GM12864 (cell line): Measurements from ENCODE around the gene TLDC2.

Source experiments
- DNase-seq: peaks from one replicate; pipeline ENCODE4 v3.0.0-alpha.2; 2011; ENCODE audit warnings: low read depth
- H3K4me3 ChIP-seq: 2 replicates; pipeline ENCODE4 v1.5.1; 2011; ENCODE audit warnings: mild to moderate bottlenecking, low read depth, low read length, control low read depth
- CTCF ChIP-seq: IDR thresholded peaks from 2 replicates; pipeline ENCODE4 v1.5.1; 2011; ENCODE audit warnings: low read depth, mild to moderate bottlenecking, moderate library complexity, low read length, control low read depth, inconsistent platforms; ENCODE audit errors: missing control alignments

Gene TLDC2

GRCh38 chr20:36851490-36851889, 24.4 kb upstream of the TLDC2 start:
- TF ChIP-seq CTCF = no peak
- H3K4me3 ChIP-seq = peak overlapping the region; percentile 54; the same call in 1 of the 2 replicates
- no peak for DNase-seq

DNA sequence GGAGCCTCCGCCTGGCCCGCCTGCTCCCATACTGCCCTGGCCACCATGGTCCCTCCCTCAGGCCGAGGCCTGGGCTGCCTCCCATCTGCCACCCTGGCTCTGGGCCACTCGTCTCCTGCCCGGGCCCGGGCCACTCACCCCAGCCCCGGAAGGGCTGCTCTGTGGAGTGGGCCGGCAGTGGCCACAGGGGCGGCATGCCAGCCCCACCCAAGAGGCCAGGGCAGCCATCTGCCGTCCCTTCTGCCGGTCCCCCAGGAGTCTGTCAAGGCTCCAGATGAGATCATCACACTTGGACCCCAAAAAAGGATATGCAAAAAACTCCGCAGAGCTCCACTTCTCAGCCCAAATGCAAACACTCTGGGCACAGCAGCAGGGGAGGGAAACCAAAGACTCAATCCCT, 23.8 kb upstream of the TLDC2 start:
- H3K4me3 ChIP-seq = peak overlapping the region; percentile 54
- no peak for TF ChIP-seq CTCF
- DNase-seq = no peak

DNA sequence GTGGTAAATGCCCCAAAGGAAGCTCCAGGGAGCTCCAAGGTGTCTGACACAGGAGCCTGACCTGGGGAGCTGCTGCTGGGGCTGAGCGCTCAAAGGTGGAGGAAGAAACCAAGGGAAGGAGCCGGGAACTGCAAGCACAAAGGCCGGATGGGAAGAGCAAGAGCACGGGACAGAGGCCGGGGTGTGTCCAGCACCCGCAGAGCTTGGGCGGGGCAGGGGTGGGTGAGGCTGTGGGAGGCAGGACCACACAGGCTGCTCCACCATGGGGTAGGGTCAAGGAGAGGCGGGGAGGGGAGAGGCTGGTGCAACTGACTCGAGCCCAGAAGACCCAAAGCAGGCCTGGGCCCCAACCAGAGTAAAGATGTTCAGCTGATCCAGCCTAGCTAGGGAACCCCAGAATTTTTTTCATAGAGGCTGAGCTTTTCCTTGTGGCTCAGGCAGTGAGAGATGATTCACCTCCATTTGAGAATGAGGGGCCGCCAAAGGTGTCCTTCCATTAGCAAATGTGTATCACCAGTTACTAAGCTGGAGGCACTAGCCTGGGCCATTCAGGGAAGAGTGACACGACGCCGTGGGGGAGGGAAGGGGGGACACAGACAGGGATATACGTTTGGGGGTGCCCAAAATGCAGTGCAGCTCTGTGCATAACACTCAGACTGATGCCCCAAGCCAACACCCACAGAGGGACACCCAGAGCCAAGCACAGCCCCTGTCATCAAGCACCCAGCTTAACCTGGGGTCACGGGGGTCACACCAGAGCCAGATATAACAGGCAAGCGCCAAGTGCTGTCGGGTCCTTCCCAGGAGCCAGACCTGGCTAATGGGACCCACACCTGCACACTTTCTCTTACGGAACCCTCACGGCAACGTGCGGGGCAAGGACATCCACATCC, 21.3 kb upstream of the TLDC2 start:
- H3K4me3 ChIP-seq = no peak overlapping the region
- no peak for DNase-seq
- TF ChIP-seq CTCF = no peak

- no peak overlapping the region for H3K4me3 ChIP-seq
- DNase-seq = no peak
- no peak for TF ChIP-seq CTCF
Measured at GRCh38 chr20:36855241-36855657, 20.7 kb upstream of the TLDC2 start.

DNA sequence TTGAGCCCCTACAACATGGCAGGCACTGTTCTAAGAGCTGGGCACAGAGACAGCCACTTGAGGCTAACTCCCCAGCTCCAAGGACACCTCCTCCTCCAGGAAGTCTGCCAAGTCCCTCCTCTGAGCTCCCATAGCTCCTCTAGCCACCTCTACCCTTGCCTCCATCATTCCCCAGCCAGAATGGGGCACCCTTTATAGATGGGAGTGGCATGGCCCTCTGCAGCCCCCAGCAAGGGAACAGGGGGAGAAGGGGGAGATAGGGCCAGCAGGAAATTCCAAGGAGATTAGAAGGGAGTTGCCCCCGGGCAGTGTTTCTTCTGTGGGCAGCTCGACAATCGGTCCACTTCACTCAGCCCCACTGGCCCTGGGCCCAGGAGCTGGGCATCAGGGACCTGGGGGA, 19.7 kb upstream of the TLDC2 start:
- no peak for DNase-seq
- H3K4me3 ChIP-seq = no peak overlapping the region
- no peak for TF ChIP-seq CTCF

GRCh38 chr20:36856691-36857635, 19.0 kb upstream of the TLDC2 start:
- no peak for DNase-seq
- no peak for TF ChIP-seq CTCF

More at GRCh38 chr20:36856691-36857635, 19.0 kb upstream of the TLDC2 start:
- H3K4me3 ChIP-seq = no peak overlapping the region
